Effector CD4-positive, alpha-beta T cell (primary cell): ENCODE results near the gene CAMK2A.

Experiments
- DNase-seq: peaks from one replicate; pipeline ENCODE4 v3.0.0-alpha.2; 2020

CAMK2A gene

GRCh38 chr5:150315245-150315644 lies 25.7 kb upstream of the CAMK2A start:
- no peak for DNase-seq

DNA sequence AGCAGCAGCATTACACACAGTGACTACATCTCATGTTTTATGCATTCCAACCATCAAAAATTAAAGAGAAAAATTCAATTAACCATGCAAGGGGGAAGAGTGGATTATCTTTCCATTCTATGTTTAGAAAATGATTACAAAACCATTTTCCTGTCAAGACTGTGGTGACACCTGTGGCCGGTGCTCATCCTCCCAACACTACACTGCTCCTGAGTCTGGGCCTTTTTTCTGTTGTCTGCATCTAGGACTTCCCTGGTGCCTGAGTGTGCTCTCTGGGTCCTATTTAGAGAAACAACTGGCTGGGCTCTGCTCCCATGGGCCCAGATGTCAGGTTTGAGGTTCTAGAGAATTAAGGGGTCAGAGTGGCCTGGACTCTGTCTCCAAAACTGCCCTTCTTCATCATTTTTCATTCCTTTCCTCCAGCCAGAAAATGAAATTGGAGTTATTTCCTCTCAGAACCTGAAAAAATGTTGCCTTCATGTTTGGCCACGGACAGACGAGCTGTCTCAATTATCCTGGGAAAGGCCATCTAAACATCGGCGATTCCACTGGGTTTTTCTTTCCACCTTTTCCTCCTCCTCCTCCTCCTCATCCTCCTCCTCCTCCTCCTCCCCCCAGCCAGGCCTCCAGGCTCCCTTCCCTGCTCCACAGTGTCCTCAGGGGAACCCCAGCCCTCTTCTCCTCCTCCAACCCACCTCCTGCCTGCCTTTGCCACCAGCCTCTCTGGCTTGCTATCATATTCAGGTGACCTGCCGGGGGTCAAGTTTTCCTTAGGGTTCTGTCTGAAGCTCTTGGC lies 24.5 kb upstream of the CAMK2A start:
- DNase-seq, result no peak

DNA sequence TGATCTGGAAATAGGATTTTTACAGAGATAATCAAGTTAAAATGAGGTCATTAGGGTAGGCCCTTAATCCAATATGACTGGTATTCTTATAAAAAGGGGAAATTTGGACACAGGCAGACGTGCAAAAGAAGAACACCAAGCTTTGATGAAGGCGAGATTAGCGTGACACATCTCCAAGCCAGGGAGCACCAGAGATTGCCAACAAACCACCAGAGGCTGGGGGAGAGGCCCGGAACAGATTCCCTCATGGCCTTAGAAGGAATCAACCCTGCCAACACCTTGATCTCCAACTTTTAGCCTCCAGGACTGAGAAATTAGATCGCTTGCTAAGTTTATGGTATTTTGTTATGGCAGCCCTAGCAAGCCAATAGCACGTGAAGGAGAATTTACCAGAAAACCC lies 23.9 kb upstream of the CAMK2A start:
- no peak for DNase-seq

- no peak for DNase-seq
Measured at GRCh38 chr5:150312518-150312917, 22.9 kb upstream of the CAMK2A start.

DNA sequence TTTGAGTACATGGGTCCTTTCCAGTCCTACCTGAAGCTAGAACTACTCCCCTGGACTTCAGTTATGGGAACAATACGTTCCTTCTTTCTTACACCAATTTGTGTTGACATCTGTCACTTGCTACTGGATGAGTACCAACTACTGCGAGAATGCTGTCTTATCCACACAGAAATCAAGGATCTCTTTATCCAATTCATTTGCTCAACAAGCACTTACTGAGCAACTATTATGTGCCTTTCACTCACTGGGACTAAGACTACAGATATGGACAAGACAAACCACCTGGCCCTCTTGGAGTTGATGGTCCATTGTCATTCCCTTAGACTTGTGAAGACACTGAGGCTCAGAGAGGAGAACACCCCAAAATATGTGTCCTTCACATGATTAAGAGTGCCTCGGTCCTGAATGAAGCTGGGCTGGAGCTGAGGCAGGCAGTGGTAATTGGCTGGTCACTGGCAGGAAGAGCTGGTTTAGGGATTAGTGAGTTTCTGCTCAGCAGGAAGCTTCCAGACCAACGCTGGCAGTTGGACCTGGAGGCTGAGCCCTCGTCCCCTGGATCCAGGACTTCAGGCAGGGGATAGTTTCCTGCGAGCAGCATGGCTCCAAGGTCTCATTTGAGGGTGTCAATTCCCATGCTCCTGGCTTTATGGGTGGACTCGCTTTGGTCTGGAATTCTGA lies 21.6 kb upstream of the CAMK2A start:
- no peak for DNase-seq

GRCh38 chr5:150310246-150310645 lies 20.7 kb upstream of the CAMK2A start:
- DNase-seq, result no peak

DNA sequence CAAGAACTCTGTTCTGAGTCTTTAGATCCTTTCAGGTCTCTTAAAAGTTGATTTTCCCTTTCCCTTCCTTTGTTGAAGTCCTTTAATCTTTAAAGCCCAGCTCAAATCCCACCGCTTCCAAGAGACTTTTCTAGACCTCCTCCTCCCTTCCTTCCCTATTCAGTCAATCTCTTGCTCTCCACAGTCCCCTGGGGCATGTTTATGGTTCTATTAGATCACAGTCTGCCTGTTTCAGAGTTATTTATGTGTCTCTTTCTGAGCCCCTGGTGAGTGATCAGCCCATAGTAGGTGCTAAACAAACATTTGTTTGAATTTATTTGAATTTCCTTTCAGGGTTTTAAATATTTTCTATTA lies 20.3 kb upstream of the CAMK2A start:
- DNase-seq, result no peak

- no peak for DNase-seq
Measured at GRCh38 chr5:150309101-150309885, 19.7 kb upstream of the CAMK2A start.

GRCh38 chr5:150307617-150308426 lies 18.2 kb upstream of the CAMK2A start:
- no peak for DNase-seq

DNA sequence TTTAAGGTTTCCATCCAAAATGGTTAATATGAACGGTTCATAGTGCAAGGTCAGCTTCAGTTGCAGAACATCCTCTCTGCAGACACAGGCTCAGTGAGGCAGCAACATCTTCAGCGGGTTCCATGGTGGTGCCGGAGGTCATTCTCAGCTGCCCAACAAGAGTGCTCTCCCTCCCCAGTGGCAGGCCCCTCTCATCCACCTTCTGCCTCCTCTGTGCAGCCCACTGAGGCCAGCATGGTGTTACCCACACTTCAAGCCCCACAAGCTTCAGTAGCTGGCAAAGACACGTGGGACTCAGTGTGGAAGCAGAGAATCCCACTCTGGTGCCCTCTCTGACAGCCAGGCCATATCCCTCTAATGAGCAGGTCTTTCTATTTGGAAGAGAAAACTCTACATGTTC lies 17.2 kb upstream of the CAMK2A start:
- no peak for DNase-seq

GRCh38 chr5:150305557-150305956 lies 16.0 kb upstream of the CAMK2A start:
- DNase-seq, result no peak

DNA sequence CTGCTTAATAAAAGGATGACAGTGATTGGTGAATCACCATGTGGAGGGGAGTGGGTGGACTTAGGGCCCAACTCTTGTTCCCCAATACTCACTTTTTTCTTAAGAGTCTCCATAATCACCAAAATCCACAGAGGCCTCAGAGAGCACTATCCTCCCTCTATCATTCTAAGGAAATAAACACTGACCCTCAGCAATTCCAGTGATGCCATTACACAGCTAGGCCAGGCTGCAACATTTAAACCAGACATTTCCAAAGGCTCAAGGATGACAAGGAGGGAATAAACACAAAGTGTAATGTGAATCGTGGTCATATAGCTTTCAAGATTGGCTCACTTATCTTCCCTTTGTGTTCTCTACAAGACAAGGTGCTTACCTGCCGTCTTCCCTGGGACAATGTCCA lies 15.5 kb upstream of the CAMK2A start:
- DNase-seq, result no peak

GRCh38 chr5:150304481-150305081 lies 15.0 kb upstream of the CAMK2A start:
- DNase-seq, result no peak

DNA sequence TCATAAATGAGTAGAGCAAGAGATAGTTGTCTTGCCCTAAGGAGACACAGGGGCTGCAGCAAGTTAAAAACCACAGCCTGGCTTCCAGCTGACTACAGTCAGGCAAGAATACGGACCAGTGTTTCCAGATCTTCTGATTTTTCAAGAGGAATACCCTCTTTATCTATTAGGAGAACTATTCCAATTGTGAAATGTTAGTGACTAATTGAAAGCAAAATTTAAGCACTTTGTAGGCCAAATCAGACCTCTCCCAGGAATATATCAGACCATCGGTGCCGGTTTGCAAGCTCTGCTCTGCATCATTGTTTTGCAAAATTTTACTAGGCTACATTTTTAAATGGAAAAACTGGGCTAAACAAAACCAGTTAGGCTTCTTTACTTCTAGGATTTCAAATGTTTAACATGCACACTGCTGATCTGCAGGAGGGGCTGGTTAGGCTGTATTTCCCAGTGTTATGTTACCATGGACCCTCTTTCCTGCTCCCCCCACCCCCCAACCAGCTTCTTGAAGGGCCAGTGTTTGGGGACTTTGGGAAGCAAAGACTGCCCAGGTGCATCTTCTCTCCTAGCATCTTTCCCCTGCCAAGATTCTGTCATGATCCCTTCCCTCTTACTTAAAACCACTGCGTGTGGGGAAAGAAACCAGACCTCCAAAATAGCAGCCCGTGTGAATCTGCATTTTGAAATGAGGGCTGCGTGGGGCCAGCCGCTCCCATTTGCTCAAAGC lies 14.2 kb upstream of the CAMK2A start:
- DNase-seq, result no peak

DNA sequence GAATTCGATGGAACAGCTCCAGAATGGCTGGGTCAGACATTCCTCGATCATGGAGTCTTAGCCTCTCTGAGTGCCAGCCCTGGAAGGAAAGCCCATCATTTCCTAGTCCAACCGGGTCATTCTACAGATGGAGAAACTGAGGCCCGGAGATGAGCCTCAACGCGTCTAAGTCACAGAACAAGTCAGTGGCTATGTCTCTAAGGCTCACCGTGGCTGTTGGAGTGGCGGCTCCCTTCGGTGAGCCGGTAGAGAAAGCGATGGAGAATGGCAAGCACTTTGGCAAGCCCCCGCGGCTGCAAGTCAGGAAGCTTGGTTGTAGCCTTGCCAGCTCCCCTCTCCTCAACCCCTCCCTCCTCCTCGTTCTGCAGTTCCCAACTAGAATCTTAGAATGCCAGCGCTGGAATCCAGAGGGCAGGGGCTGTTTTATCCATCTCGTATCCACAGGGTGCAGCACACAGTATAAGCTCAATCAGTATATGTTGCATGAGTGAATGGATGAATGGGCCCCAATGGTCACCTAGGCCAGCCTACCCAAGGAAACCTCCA lies 13.6 kb upstream of the CAMK2A start:
- no peak for DNase-seq

- no peak for DNase-seq
Measured at GRCh38 chr5:150302301-150303069, 12.9 kb upstream of the CAMK2A start, which contains the start of gene ARSI. Gene ARSI, minus strand, starts transcription at chr5:150302905. Its CDS starts 532 bp downstream, at chr5:150302373.

GRCh38 chr5:150301901-150302300 lies 12.3 kb upstream of the CAMK2A start:
- DNase-seq, result no peak

DNA sequence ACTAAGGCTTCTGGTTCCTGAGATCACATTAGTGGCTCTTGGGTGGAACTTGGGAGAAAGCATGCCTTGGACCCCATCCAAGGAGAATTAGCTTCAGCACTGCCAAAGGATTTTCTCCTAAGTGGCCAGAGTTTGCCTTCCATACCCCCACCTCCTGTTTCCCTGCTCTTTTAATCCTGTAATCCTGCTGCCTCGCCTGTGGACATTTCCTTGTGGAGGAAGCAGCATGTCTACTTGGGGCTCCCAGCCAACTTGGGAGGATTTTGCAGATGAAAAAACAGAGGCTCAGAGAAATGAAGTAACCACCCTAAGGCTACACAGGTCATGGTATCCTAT lies 11.6 kb upstream of the CAMK2A start:
- DNase-seq, result no peak

GRCh38 chr5:150300496-150301169 lies 11.1 kb upstream of the CAMK2A start:
- DNase-seq, result no peak
